Activated T-cell treated with anti-CD3 and anti-CD28 coated beads, Interleukin-2, amount 50 U/mL, for 72 hours (primary cell): ENCODE measurements around the gene MEF2A. TPM values are rescaled to one million over a fixed set of nuclear protein-coding genes. Genes with fewer than 3 reads are reported as not detected.
A peak's percentile ranks its signal among the peaks of the same experiment; 100 is the strongest.
"Not testable (repeated sequence)": the region's sequence is repeated elsewhere in the genome, so short reads cannot be mapped to it uniquely, and the experiment has no call there.

ENCODE experiments used
- ATAC-seq, 2 donors: fragments of 150-1000 bp; cut with Tn5 transposase; replicated peaks in 1 of 2; 2 replicates each; pipeline ENCODE4 v1.10.0; 2021; ENCODE audit warnings: moderate library complexity in 2 of 2, mild to moderate bottlenecking in 1 of 2
- DNase-seq, 2 donors: peaks; one replicate each; pipeline ENCODE4 v3.0.0; 2021 to 2022; ENCODE audit warnings: mixed read lengths in 1 of 2
- H3K27ac Mint-ChIP-seq: one replicate; pipeline ENCODE4 v1.8.0; 2022; ENCODE audit warnings: mild to moderate bottlenecking, moderate library complexity, mixed read lengths
- H3K27me3 Mint-ChIP-seq: one replicate; pipeline ENCODE4 v1.8.0; 2022; ENCODE audit warnings: low read depth, mixed read lengths
- H3K36me3 Mint-ChIP-seq, 2 donors: one replicate each; pipeline ENCODE4 v1.8.0; 2022; ENCODE audit warnings: mixed read lengths in 2 of 2, mild to moderate bottlenecking in 1 of 2; ENCODE audit not compliant: insufficient read depth in 2 of 2
- H3K4me1 Mint-ChIP-seq: one replicate; pipeline ENCODE4 v1.8.0; 2022; ENCODE audit warnings: low read depth, mixed read lengths
- H3K4me3 Mint-ChIP-seq, 2 donors: one replicate each; pipeline ENCODE4 v1.8.0; 2022; ENCODE audit warnings: mild to moderate bottlenecking in 2 of 2, mixed read lengths in 2 of 2, moderate library complexity in 2 of 2
- H3K9me3 Mint-ChIP-seq, 2 donors: one replicate each; pipeline ENCODE4 v1.8.0; 2022; ENCODE audit warnings: mixed read lengths in 2 of 2
- total RNA-seq, 2 donors: library from RNA; stranded (reverse); gene quantifications; one replicate each; pipeline ENCODE4 v1.2.3, GENCODE V29; 2022

MEF2A gene
- total RNA-seq, 2 donors from 2014 or later, result 24.1 to 26.0 TPM

DNA sequence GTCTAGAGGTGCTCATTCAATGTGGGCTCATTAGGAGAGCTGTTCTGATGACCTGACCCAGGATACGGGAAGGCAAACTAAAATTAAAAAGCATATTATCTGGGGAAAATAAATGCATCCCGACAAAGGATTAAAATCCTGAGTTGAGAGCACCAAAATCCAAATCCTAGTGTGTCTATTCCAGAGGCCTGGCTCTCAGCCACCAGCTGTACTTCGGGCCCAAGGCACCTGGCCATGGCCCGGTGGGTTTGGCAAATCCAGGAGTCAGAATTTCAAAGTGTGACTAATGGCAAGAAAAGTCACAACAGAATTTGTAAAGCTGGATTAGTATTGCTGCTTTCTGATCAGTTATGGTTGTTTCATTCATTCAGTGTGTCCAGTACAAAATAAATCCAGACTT, 170.1 kb downstream of the MEF2A start:
- no peak overlapping the region for H3K27ac Mint-ChIP-seq
- no peak for ATAC-seq
- no peak overlapping the region for H3K4me3 Mint-ChIP-seq
- H3K36me3 Mint-ChIP-seq, result peaks cover 3 to 5% of the 10 kb centered on the region in 2 donors
- no peaks in the 10 kb centered on the region for H3K27me3 Mint-ChIP-seq
- no peaks in the 10 kb centered on the region for H3K9me3 Mint-ChIP-seq
- H3K4me1 Mint-ChIP-seq, result peaks cover 17% of the 10 kb centered on the region
- DNase-seq, result no peak

DNA sequence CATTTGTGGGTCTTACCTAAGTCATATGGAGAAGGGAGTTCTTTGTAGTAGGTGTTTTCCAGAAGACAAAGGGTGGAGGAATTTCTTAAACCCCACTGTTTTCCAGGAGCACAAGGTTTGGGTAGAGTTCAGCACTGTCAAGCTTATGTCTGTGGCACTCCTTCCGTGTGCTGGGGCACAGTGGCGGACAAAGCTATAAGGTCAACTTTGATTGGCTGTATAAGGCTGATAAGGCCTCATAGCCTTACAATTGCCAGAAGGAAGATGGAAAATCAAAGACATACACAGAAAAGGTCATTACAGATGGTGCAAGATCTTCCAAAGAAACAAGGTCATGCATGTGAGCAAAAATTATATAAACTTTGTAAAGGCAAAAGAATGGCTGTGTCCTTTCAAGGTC, 170.9 kb downstream of the MEF2A start:
- DNase-seq (no peak), ATAC-seq (no peak)
- H3K27ac Mint-ChIP-seq, result no peak overlapping the region
- H3K9me3 Mint-ChIP-seq, result no peaks in the 10 kb centered on the region
- no peaks in the 10 kb centered on the region for H3K27me3 Mint-ChIP-seq
- peaks cover 0 to 2% of the 10 kb centered on the region in 2 donors for H3K36me3 Mint-ChIP-seq
- H3K4me1 Mint-ChIP-seq, result peaks cover 17% of the 10 kb centered on the region
- H3K4me3 Mint-ChIP-seq, result no peak overlapping the region

DNA sequence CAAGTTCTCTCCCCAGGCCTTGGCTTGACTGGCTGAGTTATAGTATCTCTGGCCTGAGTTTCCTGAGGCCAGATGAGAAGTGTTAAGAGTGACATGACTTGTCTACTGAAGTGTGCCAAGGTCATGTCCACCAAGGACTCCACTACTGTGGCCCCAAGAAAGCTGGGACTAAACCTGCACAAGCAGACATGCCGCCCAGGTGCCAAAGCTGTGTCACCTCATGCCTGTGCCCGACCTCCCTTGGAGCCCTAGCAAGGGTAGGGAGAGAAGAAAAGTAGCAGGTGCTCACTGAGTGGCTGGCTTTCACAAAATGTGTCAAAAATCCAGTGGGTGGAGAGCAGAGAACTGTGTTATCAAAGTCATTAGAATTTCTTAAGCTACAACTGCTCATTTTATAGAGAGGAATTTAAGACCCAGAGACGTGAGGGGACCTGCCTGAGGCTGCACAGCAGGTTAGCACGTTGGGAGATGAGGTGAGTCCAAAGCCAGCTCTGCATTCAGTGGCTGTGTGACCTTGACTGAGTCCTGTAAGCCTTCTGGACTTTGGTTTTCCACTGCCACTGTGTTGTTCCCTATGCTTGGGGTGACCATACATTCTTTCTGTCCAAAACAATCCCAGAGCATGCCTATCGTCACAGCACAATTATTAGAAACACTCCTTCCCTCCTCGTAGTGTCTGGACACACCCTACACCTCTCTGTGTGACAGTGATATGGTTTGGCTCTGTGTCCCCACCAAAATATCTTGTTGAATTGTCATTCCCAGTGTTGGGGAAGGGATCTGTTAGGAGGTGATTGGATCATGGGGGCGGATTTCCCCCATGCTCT, 172.4 kb downstream of the MEF2A start:
- peaks cover 9% of the 10 kb centered on the region for H3K4me1 Mint-ChIP-seq
- DNase-seq, result no peak
- no peak for ATAC-seq
- no peaks in the 10 kb centered on the region for H3K36me3 Mint-ChIP-seq
- no peak overlapping the region for H3K27ac Mint-ChIP-seq
- H3K27me3 Mint-ChIP-seq, result no peaks in the 10 kb centered on the region
- H3K9me3 Mint-ChIP-seq, result no peaks in the 10 kb centered on the region
- no peak overlapping the region for H3K4me3 Mint-ChIP-seq

- Mint-ChIP-seq H3K27me3 (no peaks in the 10 kb centered on the region), H3K4me1 (no peaks in the 10 kb centered on the region), H3K4me3 (no peak overlapping the region), H3K9me3 (no peaks in the 10 kb centered on the region), H3K27ac (no peak overlapping the region), H3K36me3 (no peaks in the 10 kb centered on the region)
- ATAC-seq (no peak), DNase-seq (no peak)
Measured at GRCh38 chr15:99741835-99742234, 176.1 kb downstream of the MEF2A start.

DNA sequence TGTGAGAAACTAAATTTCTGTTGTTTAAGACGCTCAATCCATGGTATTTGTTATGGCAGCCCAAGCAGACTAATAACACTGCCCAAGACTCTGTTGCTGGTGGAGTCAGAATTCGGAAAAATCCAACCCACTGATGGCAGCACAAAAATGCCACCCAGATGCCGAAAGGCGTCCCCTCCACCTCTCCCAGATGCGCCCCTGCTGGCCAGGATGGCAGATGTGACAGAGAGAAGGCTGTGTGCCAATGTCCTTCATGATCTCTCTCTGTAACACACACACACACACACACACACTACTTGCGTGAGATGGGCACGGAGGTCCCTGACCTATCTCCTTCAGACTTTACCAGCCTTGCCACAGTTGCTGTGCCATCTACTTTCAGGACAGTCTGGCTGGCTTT, 178.4 kb downstream of the MEF2A start:
- Mint-ChIP-seq H3K4me1 (no peaks in the 10 kb centered on the region), H3K27ac (no peak overlapping the region), H3K36me3 (no peaks in the 10 kb centered on the region), H3K27me3 (no peaks in the 10 kb centered on the region), H3K4me3 (no peak overlapping the region), H3K9me3 (no peaks in the 10 kb centered on the region)
- no peak for DNase-seq
- no peak for ATAC-seq

GRCh38 chr15:99745370-99746086, 179.7 kb downstream of the MEF2A start:
- H3K9me3 Mint-ChIP-seq, result no peaks in the 10 kb centered on the region
- DNase-seq (no peak), ATAC-seq (no peak)
- no peaks in the 10 kb centered on the region for H3K27me3 Mint-ChIP-seq
- no peaks in the 10 kb centered on the region for H3K36me3 Mint-ChIP-seq
- H3K4me1 Mint-ChIP-seq, result no peaks in the 10 kb centered on the region
- H3K27ac Mint-ChIP-seq, result no peak overlapping the region
- no peak overlapping the region for H3K4me3 Mint-ChIP-seq

GRCh38 chr15:99749386-99749785, 183.6 kb downstream of the MEF2A start:
- Mint-ChIP-seq H3K4me3 (no peak overlapping the region), H3K36me3 (no peaks in the 10 kb centered on the region), H3K9me3 (no peaks in the 10 kb centered on the region), H3K27me3 (no peaks in the 10 kb centered on the region), H3K27ac (no peak overlapping the region), H3K4me1 (no peaks in the 10 kb centered on the region)
- no peak for ATAC-seq
- no peak for DNase-seq

GRCh38 chr15:99750326-99750725, 184.5 kb downstream of the MEF2A start:
- DNase-seq, H3K27ac Mint-ChIP-seq: not testable (repeated sequence)

DNA sequence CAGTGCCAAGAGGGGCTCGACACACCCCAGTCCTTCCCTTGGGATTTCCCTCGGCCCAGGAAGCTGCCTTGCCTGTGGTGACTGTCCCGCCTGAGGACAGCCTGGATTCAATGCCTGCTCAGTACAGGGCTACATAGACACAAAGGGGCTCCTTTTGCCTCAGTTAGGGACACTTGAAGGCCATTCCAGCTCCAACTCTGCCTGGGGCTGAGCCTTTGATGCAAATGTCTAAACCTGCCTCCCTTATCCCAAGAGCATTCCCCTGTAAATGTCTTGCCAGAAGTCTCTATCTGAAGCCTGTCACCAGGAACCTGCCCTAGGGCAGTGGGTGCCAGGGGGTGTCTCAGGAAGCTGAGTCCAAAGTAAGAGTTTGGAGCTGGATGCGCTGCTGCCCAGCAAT, 186.8 kb downstream of the MEF2A start:
- no peaks in the 10 kb centered on the region for H3K36me3 Mint-ChIP-seq
- H3K27ac Mint-ChIP-seq, result no peak overlapping the region
- H3K27me3 Mint-ChIP-seq, result no peaks in the 10 kb centered on the region
- ATAC-seq (no peak), DNase-seq (no peak)
- H3K4me1 Mint-ChIP-seq, result no peaks in the 10 kb centered on the region
- no peak overlapping the region for H3K4me3 Mint-ChIP-seq
- no peaks in the 10 kb centered on the region for H3K9me3 Mint-ChIP-seq

More at GRCh38 chr15:99750326-99750725, 184.5 kb downstream of the MEF2A start:
- H3K9me3 Mint-ChIP-seq, ATAC-seq, H3K27me3 Mint-ChIP-seq, H3K4me3 Mint-ChIP-seq, H3K4me1 Mint-ChIP-seq, H3K36me3 Mint-ChIP-seq: not testable (repeated sequence)

DNA sequence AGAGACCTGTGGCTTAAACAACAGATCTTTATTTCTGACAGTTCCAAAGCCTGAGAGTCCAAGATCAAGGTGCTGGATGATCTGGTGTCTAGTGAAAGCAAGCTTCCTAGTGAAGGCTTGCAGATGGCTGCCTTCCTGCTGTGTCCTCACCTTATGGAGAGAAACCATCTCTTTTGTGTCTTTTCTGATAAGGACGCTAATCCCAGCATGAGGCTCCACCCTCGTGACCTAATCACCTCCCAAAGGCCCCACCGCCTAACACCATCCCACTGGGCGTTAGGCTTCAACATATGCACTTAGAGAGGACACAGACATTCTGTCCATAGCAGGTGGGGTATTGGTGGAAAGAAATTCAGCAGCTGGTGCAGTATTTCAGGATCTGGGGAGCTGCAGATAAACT, 187.3 kb downstream of the MEF2A start:
- Mint-ChIP-seq H3K4me1 (no peaks in the 10 kb centered on the region), H3K27me3 (no peaks in the 10 kb centered on the region), H3K4me3 (no peak overlapping the region), H3K27ac (no peak overlapping the region), H3K36me3 (no peaks in the 10 kb centered on the region), H3K9me3 (no peaks in the 10 kb centered on the region)
- no peak for DNase-seq
- ATAC-seq, result no peak

DNA sequence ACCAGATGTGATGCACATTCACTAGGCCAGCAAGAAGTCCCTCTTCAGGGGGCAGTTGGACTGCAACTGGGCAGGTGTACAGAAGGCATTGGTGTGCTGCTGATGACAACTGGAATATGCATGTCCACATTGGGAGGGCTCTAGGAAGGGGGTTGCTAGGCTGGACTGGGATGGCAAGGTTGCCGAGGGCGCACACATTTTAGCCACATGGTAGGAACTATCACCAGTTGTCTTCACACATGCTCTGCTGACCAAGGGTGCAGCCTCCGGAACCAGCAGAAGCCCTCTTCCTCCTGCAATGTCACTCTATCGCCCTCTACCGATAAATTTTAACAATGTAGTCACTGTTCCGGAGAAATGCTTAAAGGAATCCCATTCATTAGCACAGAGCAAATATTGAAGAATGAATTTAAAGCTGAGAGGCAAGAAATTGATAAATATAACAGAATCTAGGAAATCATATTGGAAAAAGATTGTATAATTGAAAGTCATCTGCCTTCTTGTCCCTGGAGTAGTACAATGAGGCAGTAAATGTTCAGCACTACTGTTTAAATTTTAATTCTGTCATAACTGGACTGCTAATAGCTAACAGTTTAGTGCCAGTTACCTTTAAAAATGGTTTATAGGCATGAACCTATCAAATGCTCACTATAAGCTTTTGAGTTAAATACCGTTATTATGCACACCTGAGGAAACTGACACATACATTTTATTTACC, 190.1 kb downstream of the MEF2A start:
- ATAC-seq, result peak; percentile 76 to 82
- Mint-ChIP-seq H3K36me3 (no peaks in the 10 kb centered on the region), H3K4me3 (no peak overlapping the region), H3K4me1 (no peaks in the 10 kb centered on the region), H3K9me3 (no peaks in the 10 kb centered on the region), H3K27ac (no peak overlapping the region), H3K27me3 (no peaks in the 10 kb centered on the region)
- DNase-seq, result peak; percentile 35 to 38

GRCh38 chr15:99762288-99762687, 196.5 kb downstream of the MEF2A start:
- Mint-ChIP-seq H3K27me3 (peaks cover 8% of the 10 kb centered on the region), H3K36me3 (no peaks in the 10 kb centered on the region), H3K4me3 (no peak overlapping the region), H3K4me1 (no peaks in the 10 kb centered on the region), H3K9me3 (no peaks in the 10 kb centered on the region), H3K27ac (no peak overlapping the region)
- ATAC-seq (no peak), DNase-seq (no peak)

- H3K27me3 Mint-ChIP-seq, result peaks cover 8% of the 10 kb centered on the region
- H3K36me3 Mint-ChIP-seq, result no peaks in the 10 kb centered on the region
- no peak overlapping the region for H3K27ac Mint-ChIP-seq
- H3K9me3 Mint-ChIP-seq, result no peaks in the 10 kb centered on the region
- no peaks in the 10 kb centered on the region for H3K4me1 Mint-ChIP-seq
- DNase-seq (no peak), ATAC-seq (no peak)
- no peak overlapping the region for H3K4me3 Mint-ChIP-seq
Measured at GRCh38 chr15:99763827-99764226, 198.0 kb downstream of the MEF2A start.
